Activated CD4-positive, alpha-beta T cell treated with anti-CD3 and anti-CD28 coated beads, Interleukin-2, amount 50 U/mL, for 48 hours (primary cell): ENCODE measurements around the gene GRID1.
"Not testable (repeated sequence)": the region's sequence is repeated elsewhere in the genome, so short reads cannot be mapped to it uniquely, and the experiment has no call there.

Experiments
- DNase-seq, 2 experiments: peaks; one replicate each; pipeline ENCODE4 v3.0.0-alpha.2; 2020

Gene GRID1

GRCh38 chr10:86098187-86098881, 268.3 kb downstream of the GRID1 start:
- DNase-seq, result no peak

- not testable (repeated sequence) for DNase-seq
These were observed 271.5 kb downstream of the GRID1 start for GRCh38 chr10:86095061-86095460.

GRCh38 chr10:86092311-86092710, 274.3 kb downstream of the GRID1 start:
- not testable (repeated sequence) for DNase-seq

GRCh38 chr10:86091216-86091615, 275.4 kb downstream of the GRID1 start:
- DNase-seq, result no peak

GRCh38 chr10:86090807-86091206, 275.8 kb downstream of the GRID1 start:
- no peak for DNase-seq

- DNase-seq, result no peak
These were observed 278.9 kb downstream of the GRID1 start for GRCh38 chr10:86087716-86088115.

GRCh38 chr10:86086418-86086817, 280.2 kb downstream of the GRID1 start:
- DNase-seq, result no peak

- DNase-seq, result no peak
These were observed 280.9 kb downstream of the GRID1 start for GRCh38 chr10:86085686-86086085.

GRCh38 chr10:86085136-86085535, 281.5 kb downstream of the GRID1 start:
- DNase-seq, result no peak

- no peak for DNase-seq
These were observed 282.0 kb downstream of the GRID1 start for GRCh38 chr10:86084585-86084984.

- no peak for DNase-seq
These were observed 282.9 kb downstream of the GRID1 start for GRCh38 chr10:86083664-86084175.

GRCh38 chr10:86083206-86083605, 283.4 kb downstream of the GRID1 start:
- no peak for DNase-seq

- DNase-seq, result no peak
These were observed 284.0 kb downstream of the GRID1 start for GRCh38 chr10:86082556-86082955.

GRCh38 chr10:86079088-86079487, 287.5 kb downstream of the GRID1 start:
- no peak for DNase-seq

- no peak for DNase-seq
These were observed 288.0 kb downstream of the GRID1 start for GRCh38 chr10:86078639-86079035.

- DNase-seq, result no peak
These were observed 288.5 kb downstream of the GRID1 start for GRCh38 chr10:86077871-86078638.

- no peak for DNase-seq
These were observed 289.3 kb downstream of the GRID1 start for GRCh38 chr10:86077271-86077670.

- DNase-seq, result not testable (repeated sequence)
These were observed 290.1 kb downstream of the GRID1 start for GRCh38 chr10:86076497-86076896.

GRCh38 chr10:86075512-86075911, 291.1 kb downstream of the GRID1 start:
- DNase-seq, result no peak

GRCh38 chr10:86074294-86074693, 292.3 kb downstream of the GRID1 start:
- no peak for DNase-seq

- no peak for DNase-seq
These were observed 293.2 kb downstream of the GRID1 start for GRCh38 chr10:86073199-86073977.

- DNase-seq, result no peak
These were observed 294.2 kb downstream of the GRID1 start for GRCh38 chr10:86072413-86072812.

- DNase-seq, result no peak
These were observed 294.8 kb downstream of the GRID1 start for GRCh38 chr10:86071758-86072157.
